GM10266 (cell line): ENCODE results near the gene GABARAPL2.

Experiments used
- DNase-seq: peaks from one replicate; pipeline ENCODE4 v3.0.0; 2012; ENCODE audit errors: extremely low spot score
- CTCF ChIP-seq: IDR thresholded peaks from 2 replicates; pipeline ENCODE4 v1.5.1; 2012; ENCODE audit warnings: mild to moderate bottlenecking, low read depth; ENCODE audit not compliant: control insufficient read depth, insufficient read depth; ENCODE audit errors: missing control alignments

Gene GABARAPL2

GRCh38 chr16:75556431-75556950 is 9.7 kb upstream of the GABARAPL2 start:
- DNase-seq, result no peak

GRCh38 chr16:75558846-75559401 is 7.3 kb upstream of the GABARAPL2 start:
- no peak for DNase-seq

More at GRCh38 chr16:75556431-75556950, 9.7 kb upstream of the GABARAPL2 start:
- TF ChIP-seq CTCF, result no peak

GRCh38 chr16:75559564-75560372 is 6.4 kb upstream of the GABARAPL2 start:
- DNase-seq, result no peak

More at GRCh38 chr16:75558846-75559401, 7.3 kb upstream of the GABARAPL2 start:
- TF ChIP-seq CTCF, result no peak

GRCh38 chr16:75565640-75566039 is 539 bp upstream of the GABARAPL2 start:
- no peak for TF ChIP-seq CTCF
- DNase-seq, result no peak

More at GRCh38 chr16:75559564-75560372, 6.4 kb upstream of the GABARAPL2 start:
- no peak for TF ChIP-seq CTCF

GRCh38 chr16:75566758-75567255 is 628 bp downstream of the GABARAPL2 start:
- TF ChIP-seq CTCF, result no peak
- peak; percentile 21 for DNase-seq

GRCh38 chr16:75567911-75568310 is 1.7 kb downstream of the GABARAPL2 start:
- no peak for DNase-seq
- TF ChIP-seq CTCF, result no peak
